NT2/D1 (cell line): Measurements from ENCODE around the gene PRPS1.

ENCODE experiments used
- SUZ12 ChIP-seq: IDR thresholded peaks from 2 replicates; pipeline ENCODE4 v1.6.1; 2011; ENCODE audit not compliant: insufficient read length, insufficient read depth; ENCODE audit errors: extremely low read depth
- YY1 ChIP-seq: IDR thresholded peaks from 2 replicates; pipeline ENCODE4 v1.6.1; 2011; ENCODE audit not compliant: insufficient read length, insufficient read depth
- ZNF274 ChIP-seq: IDR thresholded peaks from 2 replicates; pipeline ENCODE4 v1.6.1; 2011; ENCODE audit warnings: mild to moderate bottlenecking, low read depth, low read length

DNA sequence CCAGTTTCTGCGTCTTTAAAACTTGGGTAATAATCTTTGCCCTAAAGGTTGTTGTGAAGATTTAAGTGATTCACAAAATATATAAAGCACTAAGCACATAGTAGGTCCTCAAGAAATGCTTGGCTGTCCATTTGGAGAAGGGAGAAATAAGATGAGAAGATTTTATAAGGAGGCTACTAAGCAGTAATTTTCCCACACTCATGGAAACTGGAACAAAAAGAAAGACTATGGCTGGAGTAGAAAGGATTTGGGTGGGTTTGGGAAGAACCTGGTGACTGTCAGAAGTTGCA, 47.0 kb downstream of the PRPS1 start:
- no peak for TF ChIP-seq YY1
- TF ChIP-seq ZNF274 = no peak
- no peak for TF ChIP-seq SUZ12
